Activated T-cell treated with anti-CD3 and anti-CD28 coated beads for 1 hour (primary cell): ENCODE results near the gene BEST2.
A peak's percentile ranks its signal among the peaks of the same experiment; 100 is the strongest.

Source experiments
- DNase-seq: peaks from one replicate; pipeline ENCODE4 v3.0.0-alpha.2; 2020; ENCODE audit warnings: low read depth

BEST2 gene

DNA sequence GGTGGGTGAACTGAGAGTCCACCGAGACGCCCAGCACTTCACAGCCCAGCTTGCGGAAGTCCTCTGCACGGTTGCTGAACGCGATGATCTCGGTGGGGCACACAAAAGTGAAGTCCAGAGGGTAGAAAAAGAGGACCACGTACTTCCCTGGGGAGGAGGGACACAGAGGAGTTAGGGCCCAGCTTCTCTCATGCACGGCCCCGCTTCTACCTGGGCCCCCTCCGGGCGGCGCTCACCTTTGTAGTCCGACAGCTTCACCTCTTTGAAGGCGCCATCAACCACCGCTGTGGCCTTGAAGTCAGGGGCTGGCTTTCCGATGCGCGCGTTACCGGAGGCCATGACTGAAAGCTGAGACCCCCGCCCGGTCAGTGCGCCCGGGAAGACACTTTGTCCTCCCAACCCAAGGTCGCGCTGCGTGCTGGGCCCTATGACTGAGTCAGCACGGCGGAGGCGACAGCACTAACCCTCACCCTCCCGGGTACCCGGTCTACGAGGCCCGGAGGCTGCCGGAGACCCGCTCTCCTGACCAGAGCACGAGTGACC is 49.4 kb downstream of the BEST2 start:
- DNase-seq: no peak

DNA sequence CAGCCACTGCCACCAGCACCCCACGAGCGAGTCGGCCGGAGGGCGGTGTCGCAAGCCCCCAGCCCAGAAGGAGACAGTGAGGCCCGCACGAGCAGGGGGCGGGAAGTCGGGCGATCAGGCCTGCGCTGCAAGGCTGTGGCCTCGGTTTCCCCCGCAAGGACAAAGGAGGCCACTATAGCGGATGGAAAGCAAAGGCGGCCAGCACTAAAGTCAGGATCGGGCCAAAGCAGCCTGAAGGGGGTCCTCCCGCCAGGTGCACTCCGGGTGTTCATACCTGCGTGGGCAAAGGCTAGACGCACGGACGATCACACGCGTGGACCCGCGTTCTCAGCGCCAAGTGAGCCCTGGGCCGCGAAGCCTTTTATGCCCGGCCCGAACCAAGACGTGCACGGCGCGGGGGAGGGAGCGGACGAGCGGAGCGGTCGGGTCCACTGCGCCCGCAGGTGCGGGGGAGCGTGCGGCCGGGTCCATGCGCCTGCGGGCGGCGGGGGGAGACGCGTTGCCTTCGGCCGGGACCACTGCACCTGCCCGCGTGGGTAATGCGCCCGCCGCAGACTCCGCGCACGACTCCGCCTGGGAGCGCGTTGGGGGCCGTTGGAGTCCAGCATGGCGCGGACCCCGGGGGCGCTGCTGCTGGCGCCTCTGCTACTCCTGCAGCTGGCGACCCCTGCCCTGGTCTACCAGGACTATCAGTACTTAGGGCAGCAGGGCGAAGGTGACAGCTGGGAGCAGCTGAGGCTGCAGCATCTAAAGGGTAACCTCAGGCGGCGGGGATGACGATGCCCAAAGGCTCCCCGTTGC is 50.1 kb downstream of the BEST2 start, which contains the start of the genes PRDX2 and THSD8:
PRDX2 (minus strand) TSS at position 335 of the 801 bp plus-strand sequence. CDS start 539 bp downstream, outside the sequence.
THSD8 (plus strand) TSS at position 604 of the 801 bp plus-strand sequence; CDS start at position 607, 3 bp downstream.
- DNase-seq: peak; percentile 70

DNA sequence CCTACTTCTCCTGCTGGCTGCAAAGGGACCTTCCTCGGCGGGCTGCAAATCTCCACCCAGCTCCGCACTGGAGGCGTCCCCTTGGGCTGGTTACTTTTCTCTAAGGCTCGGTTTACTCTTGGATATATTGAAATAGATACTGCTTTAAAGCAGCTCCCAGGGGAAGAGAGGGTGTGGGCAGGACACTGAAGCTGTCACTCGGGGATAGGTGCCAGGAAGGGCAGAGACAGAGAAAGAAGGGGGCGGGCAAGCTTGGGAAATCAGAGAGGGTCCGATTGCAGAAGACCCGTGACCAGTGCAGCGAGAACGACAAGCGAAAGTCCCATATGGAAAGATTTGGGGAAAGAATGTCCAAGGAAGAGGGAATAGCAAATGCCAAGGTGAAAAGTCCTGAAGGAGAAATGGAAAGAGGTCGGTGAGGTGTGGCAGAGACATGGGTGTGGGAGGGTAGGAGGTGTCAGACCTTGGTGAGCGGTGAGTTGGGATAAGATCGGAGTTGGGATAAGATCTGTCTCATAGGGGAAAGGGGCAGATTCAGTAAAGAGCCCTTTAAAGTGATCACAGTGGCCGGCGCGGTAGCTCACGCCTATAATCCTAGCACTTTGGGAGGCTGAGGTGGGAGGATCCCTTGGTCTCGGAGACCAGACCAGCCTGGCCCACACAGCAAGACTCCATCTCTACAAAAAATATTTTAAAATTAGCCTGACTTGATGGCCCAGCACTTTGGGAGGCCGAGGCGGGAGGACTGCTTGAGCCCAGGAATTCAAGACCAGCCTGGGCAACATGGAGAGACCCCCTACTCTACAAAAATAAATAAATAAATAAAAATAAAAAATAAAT is 50.9 kb downstream of the BEST2 start:
- no peak for DNase-seq

DNA sequence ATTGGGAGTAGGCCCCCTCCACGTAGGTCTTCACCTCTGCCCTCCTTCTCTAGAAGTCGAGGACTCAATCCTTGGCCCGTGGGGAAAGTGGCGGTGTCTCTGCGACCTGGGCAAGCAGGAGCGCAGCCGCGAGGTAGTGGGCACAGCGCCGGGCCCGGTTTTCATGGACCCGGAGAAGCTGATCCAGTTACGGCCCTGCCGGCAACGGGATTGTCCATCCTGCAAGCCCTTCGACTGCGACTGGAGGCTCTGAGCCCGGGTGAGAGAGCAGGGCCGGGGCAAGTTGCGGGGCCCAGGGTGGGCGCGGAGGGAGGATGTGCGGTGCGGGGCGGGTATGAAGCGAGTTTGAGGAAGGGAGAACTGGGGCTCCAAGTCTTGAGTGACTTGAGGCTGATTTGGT is 52.5 kb downstream of the BEST2 start:
- no peak for DNase-seq

DNA sequence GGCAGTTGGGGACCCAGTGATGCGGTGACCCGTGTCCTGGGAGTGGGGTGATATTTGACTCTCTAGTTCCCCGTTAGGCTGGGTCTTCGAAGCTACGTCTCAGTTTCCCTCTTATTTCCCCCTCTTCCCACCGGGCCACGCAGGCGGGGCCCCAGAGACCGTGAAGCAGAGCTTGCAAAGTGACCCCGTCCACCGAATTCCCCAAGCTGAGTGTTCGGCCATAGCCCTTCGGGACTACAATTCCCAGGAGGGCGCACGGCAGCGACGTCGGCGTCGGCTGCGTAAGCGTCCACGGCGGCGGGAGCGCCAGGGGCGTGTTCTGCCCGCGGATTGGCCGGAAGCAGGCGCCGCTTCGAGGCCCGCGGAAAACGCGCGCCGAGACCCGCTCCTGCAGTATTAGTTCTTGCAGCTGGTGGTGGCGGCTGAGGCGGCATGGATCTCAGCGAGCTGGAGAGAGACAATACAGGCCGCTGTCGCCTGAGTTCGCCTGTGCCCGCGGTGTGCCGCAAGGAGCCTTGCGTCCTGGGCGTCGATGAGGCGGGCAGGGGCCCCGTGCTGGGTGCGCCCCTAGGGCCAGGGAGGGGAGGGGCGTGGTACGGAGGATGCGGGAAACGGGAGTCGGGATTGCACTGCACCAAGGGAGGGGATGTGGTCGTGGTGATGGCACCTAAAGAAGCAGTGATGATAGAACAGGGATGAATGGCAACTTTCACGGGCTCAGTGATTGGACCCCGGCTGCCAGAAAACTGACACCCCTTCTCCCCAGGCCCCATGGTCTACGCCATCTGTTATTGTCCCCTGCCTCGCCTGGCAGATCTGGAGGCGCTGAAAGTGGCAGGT is 54.9 kb downstream of the BEST2 start, which contains the start of gene RNASEH2A:
RNASEH2A (plus strand) TSS at position 343 of the 840 bp plus-strand sequence; CDS start at position 433, 90 bp downstream.
- DNase-seq: peak; percentile 76
